ENCODE measurements around the gene CTSV. TPM values are rescaled to one million over a fixed set of nuclear protein-coding genes. Genes with fewer than 3 reads are reported as not detected.

The CTSV gene
- total and polyA plus RNA-seq, 10 of the 15 experiments (the other 5 are each of a cell fraction or from before 2014, with no cell fraction given) = 0.10 to 0.51 (median 0.19) TPM; not detected in 1

DNA sequence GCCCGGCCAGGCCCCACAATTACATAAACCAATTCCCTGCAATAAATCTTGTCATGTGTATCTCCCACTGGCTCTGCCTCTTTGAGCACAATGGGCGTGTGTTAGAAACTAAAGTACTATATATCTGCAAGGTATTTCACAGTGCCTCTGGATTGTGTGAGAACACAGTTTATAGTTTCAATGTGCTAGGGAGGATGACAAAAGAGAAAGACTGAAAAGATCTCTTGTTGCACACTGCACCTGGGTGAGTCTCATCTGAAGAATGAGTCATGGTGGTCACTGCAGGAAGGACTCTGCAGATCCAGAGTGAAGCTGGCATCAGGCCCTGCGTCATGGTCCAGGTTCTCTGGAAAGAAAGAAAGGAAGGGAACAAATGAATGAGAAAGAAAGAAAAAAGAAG lies 20.7 kb upstream of the CTSV start:
- peak; percentile 63 for ATAC-seq
- intact Hi-C loops (cut with micrococcal nuclease; ENCODE audit: unreplicated experiment) (no loop called here), in situ Hi-C loops (cut with MboI) (no loop called here)
- ChIA-PET RAD21 (ENCODE audit: unreplicated experiment) (no interaction called here), CTCF (no interaction called here), POLR2A (no interaction called here), SMC1A (ENCODE audit: uncharacterized antibody, unreplicated experiment) (no interaction called here)
- Histone ChIP-seq H4K20me1 (ENCODE audit: control insufficient read depth, insufficient read depth) (no peaks in the 10 kb centered on the region), H3K4me1 (ENCODE audit: control insufficient read depth, insufficient read depth, low read length) (no peaks in the 10 kb centered on the region), H3K27ac (ENCODE audit: control insufficient read depth, insufficient read depth) (no peak overlapping the region), H3K36me3 (ENCODE audit: control insufficient read depth in 2 of 2, insufficient read depth in 2 of 2, low read length in 1 of 2) (no peaks in the 10 kb centered on the region), H2AFZ (ENCODE audit: control insufficient read depth, low read depth, low read length) (no peak overlapping the region), H3K9me3 (replicated peaks; ENCODE audit: control insufficient read depth, insufficient read depth, low read length) (no peaks in the 10 kb centered on the region; the same call in 2 of the 3 replicates), H3K9ac (ENCODE audit: control insufficient read depth, insufficient read depth, low read length) (no peak overlapping the region), H3K4me2 (ENCODE audit: control insufficient read depth, insufficient read depth) (no peak overlapping the region), H3K4me3 (no peak overlapping the region), H3K27me3 (replicated peaks in 1 of 2; ENCODE audit: control insufficient read depth in 2 of 2, insufficient read depth in 2 of 2, low read length in 1 of 2) (no peaks in the 10 kb centered on the region; a peak in 1 of 4 replicates), H3K79me2 (ENCODE audit: control insufficient read depth, insufficient read depth, low read length) (no peaks in the 10 kb centered on the region)
- FAIRE-seq = no peak
- WGBS (ENCODE audit: insufficient coverage, insufficient replicate concordance, low lambda C conversion rate, missing lambda C conversion rate) = 45% methylated on average over 3 of the region's 3 CpGs
- no TSS peak for BruUV-seq (replicated peaks)
- no peak for DNase-seq (ENCODE audit: low read depth, low spot score)
- TF ChIP-seq, protein P1, sequence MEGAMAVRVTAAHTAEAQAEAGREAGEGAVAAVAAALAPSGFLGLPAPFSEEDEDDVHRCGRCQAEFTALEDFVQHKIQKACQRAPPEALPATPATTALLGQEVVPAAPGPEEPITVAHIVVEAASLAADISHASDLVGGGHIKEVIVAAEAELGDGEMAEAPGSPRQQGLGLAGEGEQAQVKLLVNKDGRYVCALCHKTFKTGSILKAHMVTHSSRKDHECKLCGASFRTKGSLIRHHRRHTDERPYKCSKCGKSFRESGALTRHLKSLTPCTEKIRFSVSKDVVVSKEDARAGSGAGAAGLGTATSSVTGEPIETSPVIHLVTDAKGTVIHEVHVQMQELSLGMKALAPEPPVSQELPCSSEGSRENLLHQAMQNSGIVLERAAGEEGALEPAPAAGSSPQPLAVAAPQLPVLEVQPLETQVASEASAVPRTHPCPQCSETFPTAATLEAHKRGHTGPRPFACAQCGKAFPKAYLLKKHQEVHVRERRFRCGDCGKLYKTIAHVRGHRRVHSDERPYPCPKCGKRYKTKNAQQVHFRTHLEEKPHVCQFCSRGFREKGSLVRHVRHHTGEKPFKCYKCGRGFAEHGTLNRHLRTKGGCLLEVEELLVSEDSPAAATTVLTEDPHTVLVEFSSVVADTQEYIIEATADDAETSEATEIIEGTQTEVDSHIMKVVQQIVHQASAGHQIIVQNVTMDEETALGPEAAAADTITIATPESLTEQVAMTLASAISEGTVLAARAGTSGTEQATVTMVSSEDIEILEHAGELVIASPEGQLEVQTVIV (IDR thresholded peaks at IDR 0.05; ENCODE audit: borderline replicate concordance, partially characterized antibody) = no peak
- TF ChIP-seq, protein P2, sequence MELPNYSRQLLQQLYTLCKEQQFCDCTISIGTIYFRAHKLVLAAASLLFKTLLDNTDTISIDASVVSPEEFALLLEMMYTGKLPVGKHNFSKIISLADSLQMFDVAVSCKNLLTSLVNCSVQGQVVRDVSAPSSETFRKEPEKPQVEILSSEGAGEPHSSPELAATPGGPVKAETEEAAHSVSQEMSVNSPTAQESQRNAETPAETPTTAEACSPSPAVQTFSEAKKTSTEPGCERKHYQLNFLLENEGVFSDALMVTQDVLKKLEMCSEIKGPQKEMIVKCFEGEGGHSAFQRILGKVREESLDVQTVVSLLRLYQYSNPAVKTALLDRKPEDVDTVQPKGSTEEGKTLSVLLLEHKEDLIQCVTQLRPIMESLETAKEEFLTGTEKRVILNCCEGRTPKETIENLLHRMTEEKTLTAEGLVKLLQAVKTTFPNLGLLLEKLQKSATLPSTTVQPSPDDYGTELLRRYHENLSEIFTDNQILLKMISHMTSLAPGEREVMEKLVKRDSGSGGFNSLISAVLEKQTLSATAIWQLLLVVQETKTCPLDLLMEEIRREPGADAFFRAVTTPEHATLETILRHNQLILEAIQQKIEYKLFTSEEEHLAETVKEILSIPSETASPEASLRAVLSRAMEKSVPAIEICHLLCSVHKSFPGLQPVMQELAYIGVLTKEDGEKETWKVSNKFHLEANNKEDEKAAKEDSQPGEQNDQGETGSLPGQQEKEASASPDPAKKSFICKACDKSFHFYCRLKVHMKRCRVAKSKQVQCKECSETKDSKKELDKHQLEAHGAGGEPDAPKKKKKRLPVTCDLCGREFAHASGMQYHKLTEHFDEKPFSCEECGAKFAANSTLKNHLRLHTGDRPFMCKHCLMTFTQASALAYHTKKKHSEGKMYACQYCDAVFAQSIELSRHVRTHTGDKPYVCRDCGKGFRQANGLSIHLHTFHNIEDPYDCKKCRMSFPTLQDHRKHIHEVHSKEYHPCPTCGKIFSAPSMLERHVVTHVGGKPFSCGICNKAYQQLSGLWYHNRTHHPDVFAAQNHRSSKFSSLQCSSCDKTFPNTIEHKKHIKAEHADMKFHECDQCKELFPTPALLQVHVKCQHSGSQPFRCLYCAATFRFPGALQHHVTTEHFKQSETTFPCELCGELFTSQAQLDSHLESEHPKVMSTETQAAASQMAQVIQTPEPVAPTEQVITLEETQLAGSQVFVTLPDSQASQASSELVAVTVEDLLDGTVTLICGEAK (IDR thresholded peaks at IDR 0.05; ENCODE audit: borderline replicate concordance) = no peak
- TF ChIP-seq ZSCAN29 (IDR thresholded peaks at IDR 0.05) (no peak), CHD2 (IDR thresholded peaks at IDR 0.05; ENCODE audit: borderline replicate concordance, low read depth, low read length) (no peak), JUNB (IDR thresholded peaks at IDR 0.05) (no peak), NFYA (IDR thresholded peaks at IDR 0.05; ENCODE audit: borderline replicate concordance, low read depth, low read length) (no peak), SREBF1 (IDR thresholded peaks at IDR 0.05; ENCODE audit: low read length) (no peak), ZBED1 (IDR thresholded peaks at IDR 0.05; ENCODE audit: borderline replicate concordance) (no peak), SUPT20H (IDR thresholded peaks at IDR 0.05; ENCODE audit: borderline replicate concordance, control insufficient read depth, low read depth, low read length) (no peak)
- TF ChIP-seq, protein P3, sequence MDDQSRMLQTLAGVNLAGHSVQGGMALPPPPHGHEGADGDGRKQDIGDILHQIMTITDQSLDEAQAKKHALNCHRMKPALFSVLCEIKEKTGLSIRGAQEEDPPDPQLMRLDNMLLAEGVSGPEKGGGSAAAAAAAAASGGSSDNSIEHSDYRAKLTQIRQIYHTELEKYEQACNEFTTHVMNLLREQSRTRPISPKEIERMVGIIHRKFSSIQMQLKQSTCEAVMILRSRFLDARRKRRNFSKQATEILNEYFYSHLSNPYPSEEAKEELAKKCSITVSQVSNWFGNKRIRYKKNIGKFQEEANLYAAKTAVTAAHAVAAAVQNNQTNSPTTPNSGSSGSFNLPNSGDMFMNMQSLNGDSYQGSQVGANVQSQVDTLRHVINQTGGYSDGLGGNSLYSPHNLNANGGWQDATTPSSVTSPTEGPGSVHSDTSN (IDR thresholded peaks at IDR 0.05; ENCODE audit: insufficient replicate concordance, low read depth, low read length) = no peak
- TF ChIP-seq, protein P4, sequence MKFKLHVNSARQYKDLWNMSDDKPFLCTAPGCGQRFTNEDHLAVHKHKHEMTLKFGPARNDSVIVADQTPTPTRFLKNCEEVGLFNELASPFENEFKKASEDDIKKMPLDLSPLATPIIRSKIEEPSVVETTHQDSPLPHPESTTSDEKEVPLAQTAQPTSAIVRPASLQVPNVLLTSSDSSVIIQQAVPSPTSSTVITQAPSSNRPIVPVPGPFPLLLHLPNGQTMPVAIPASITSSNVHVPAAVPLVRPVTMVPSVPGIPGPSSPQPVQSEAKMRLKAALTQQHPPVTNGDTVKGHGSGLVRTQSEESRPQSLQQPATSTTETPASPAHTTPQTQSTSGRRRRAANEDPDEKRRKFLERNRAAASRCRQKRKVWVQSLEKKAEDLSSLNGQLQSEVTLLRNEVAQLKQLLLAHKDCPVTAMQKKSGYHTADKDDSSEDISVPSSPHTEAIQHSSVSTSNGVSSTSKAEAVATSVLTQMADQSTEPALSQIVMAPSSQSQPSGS (IDR thresholded peaks at IDR 0.05; ENCODE audit: low read length) = no peak
- TF ChIP-seq, protein P5, sequence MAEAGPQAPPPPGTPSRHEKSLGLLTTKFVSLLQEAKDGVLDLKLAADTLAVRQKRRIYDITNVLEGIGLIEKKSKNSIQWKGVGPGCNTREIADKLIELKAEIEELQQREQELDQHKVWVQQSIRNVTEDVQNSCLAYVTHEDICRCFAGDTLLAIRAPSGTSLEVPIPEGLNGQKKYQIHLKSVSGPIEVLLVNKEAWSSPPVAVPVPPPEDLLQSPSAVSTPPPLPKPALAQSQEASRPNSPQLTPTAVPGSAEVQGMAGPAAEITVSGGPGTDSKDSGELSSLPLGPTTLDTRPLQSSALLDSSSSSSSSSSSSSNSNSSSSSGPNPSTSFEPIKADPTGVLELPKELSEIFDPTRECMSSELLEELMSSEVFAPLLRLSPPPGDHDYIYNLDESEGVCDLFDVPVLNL (IDR thresholded peaks at IDR 0.05; ENCODE audit: low read depth, low read length) = no peak
- TF ChIP-seq, protein P6, sequence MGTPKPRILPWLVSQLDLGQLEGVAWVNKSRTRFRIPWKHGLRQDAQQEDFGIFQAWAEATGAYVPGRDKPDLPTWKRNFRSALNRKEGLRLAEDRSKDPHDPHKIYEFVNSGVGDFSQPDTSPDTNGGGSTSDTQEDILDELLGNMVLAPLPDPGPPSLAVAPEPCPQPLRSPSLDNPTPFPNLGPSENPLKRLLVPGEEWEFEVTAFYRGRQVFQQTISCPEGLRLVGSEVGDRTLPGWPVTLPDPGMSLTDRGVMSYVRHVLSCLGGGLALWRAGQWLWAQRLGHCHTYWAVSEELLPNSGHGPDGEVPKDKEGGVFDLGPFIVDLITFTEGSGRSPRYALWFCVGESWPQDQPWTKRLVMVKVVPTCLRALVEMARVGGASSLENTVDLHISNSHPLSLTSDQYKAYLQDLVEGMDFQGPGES (IDR thresholded peaks at IDR 0.05) = no peak

Data from GM12878 (cell line).